HepG2 (cell line): Measurements from ENCODE around the gene CERS4. TPM values are rescaled to one million over a fixed set of nuclear protein-coding genes. Genes with fewer than 3 reads are reported as not detected.

Experiments
- ATRX ChIP-seq: sonication (generic); formaldehyde crosslinking; IDR thresholded peaks from 2 replicates; pipeline ENCODE4 v1.4.0; 2020; ENCODE audit warnings: missing genetic modification reagents, borderline replicate concordance
- BRF2 ChIP-seq: sonication (generic); formaldehyde crosslinking; IDR thresholded peaks from 2 replicates; pipeline ENCODE4 v1.8.1; 2022; ENCODE audit warnings: mild to moderate bottlenecking, missing genetic modification reagents
- CBFB ChIP-seq: sonication (generic); formaldehyde crosslinking; IDR thresholded peaks from 2 replicates; pipeline ENCODE4 v1.4.0; 2020; ENCODE audit warnings: missing genetic modification reagents
- DRAP1 ChIP-seq: IDR thresholded peaks from 2 replicates; pipeline ENCODE4 v1.6.1; 2016; ENCODE audit warnings: missing genetic modification reagents, missing compliant biosample characterization
- EHMT2 ChIP-seq: fragments of 200-600 bp; sonication (generic); IDR thresholded peaks from 2 replicates; pipeline ENCODE4 v1.7.0; 2017; ENCODE audit warnings: antibody characterized with exemption, low read depth, low read length, borderline replicate concordance
- GRHL1 ChIP-seq: sonication (generic); formaldehyde crosslinking; conservative IDR thresholded peaks from 2 replicates; pipeline ENCODE4 v1.8.0; 2022; ENCODE audit warnings: missing genetic modification reagents
- KAT8 ChIP-seq: IDR thresholded peaks from 2 replicates; pipeline ENCODE4 v1.6.1; 2016; ENCODE audit warnings: missing genetic modification reagents, missing compliant biosample characterization
- MAFG ChIP-seq: sonication (generic); formaldehyde crosslinking; IDR thresholded peaks from 2 replicates; pipeline ENCODE4 v1.5.1; 2020; ENCODE audit warnings: mild to moderate bottlenecking, missing genetic modification reagents
- MTF2 ChIP-seq: sonication (generic); formaldehyde crosslinking; IDR thresholded peaks from 2 replicates; pipeline ENCODE4 v1.5.0; 2020; ENCODE audit warnings: missing genetic modification reagents, borderline replicate concordance
- NFE2 ChIP-seq: sonication (generic); formaldehyde crosslinking; IDR thresholded peaks from 2 replicates; pipeline ENCODE4 v1.4.0; 2020; ENCODE audit warnings: missing genetic modification reagents
- PRDM4 ChIP-seq: sonication (generic); formaldehyde crosslinking; IDR thresholded peaks from 2 replicates; pipeline ENCODE4 v1.9.0; 2021; ENCODE audit warnings: missing genetic modification reagents, borderline replicate concordance
- RAD21 ChIP-seq: fragments of 450-650 bp; formaldehyde crosslinking; IDR thresholded peaks from 2 replicates; pipeline ENCODE4 v1.5.0; 2020; ENCODE audit warnings: mild to moderate bottlenecking
- SIN3A ChIP-seq: IDR thresholded peaks from 2 replicates; pipeline ENCODE4 v1.6.1; 2011; ENCODE audit warnings: low read depth, mild to moderate bottlenecking, control low read depth, low read length, borderline replicate concordance
- TRAFD1 ChIP-seq: sonication (generic); formaldehyde crosslinking; IDR thresholded peaks from 2 replicates; pipeline ENCODE4 v1.5.1; 2020; ENCODE audit warnings: missing genetic modification reagents, mild to moderate bottlenecking, borderline replicate concordance
- YY1 ChIP-seq: IDR thresholded peaks from 2 replicates; pipeline ENCODE4 v1.6.1; 2011; ENCODE audit warnings: low read length, low read depth, moderate library complexity, mild to moderate bottlenecking; ENCODE audit not compliant: insufficient read depth, insufficient replicate concordance
- ZFP1 ChIP-seq: IDR thresholded peaks from 2 replicates; pipeline ENCODE4 v1.6.1; 2016
- ZFYVE20 ChIP-seq: sonication (generic); formaldehyde crosslinking; IDR thresholded peaks from 2 replicates; pipeline ENCODE4 v1.8.0; 2023; ENCODE audit warnings: low read depth, mild to moderate bottlenecking, moderate library complexity, missing genetic modification reagents, borderline replicate concordance
- ZNF614 ChIP-seq: IDR thresholded peaks from 2 replicates; pipeline ENCODE4 v1.6.1; 2018; ENCODE audit warnings: missing biosample characterization, missing genetic modification reagents, inconsistent platforms, borderline replicate concordance
- ZSCAN12 ChIP-seq: sonication (generic); formaldehyde crosslinking; IDR thresholded peaks from 2 replicates; pipeline ENCODE4 v1.9.0; 2021; ENCODE audit warnings: mild to moderate bottlenecking, missing genetic modification reagents
- polyA plus RNA-seq, 8 experiments: library from polyadenylated mRNA; depleted of rRNA in 3 of 8; stranded (reverse) in 7 of 8; unstranded in 1 of 8; fragments of >200 nt; fragmentation: Illumina TruSeq in 4 of 8; extraction: Trizol in 4 of 8; gene quantifications; 2 replicates each; pipeline versions ENCODE4 v1.2.1 to v1.2.3, GENCODE V29; 2011 to 2016; ENCODE audit warnings: low read depth in 4 of 8, missing spikeins in 1 of 8, mixed read lengths in 1 of 8; ENCODE audit not compliant: insufficient read depth in 1 of 8
- total RNA-seq, 5 experiments: library from RNA; depleted of rRNA; stranded (reverse); fragments of >200 nt; fragmentation: Illumina TruSeq; extraction: Trizol; gene quantifications; 2 replicates each; pipeline ENCODE4 v1.2.3, GENCODE V29; 2016; ENCODE audit warnings: low read depth in 1 of 5

The CERS4 gene
- total and polyA plus RNA-seq, 2 of the 13 experiments (the other 11 are each of a cell fraction or from before 2014, with no cell fraction given) = 74.7 to 83.5 TPM

GRCh38 chr19:8307965-8308866 is 99.0 kb downstream of the CERS4 start, which contains the start of gene CD320 (continued):
- TF ChIP-seq ZNF614 (CRISPR knock-in tag) (peak; percentile 90), GRHL1 (CRISPR knock-in tag) (no peak), ZFP1 (CRISPR knock-in tag) (no peak), EHMT2 (no peak), KAT8 (CRISPR knock-in tag) (no peak; the same call in none of the 2 replicates), ATRX (CRISPR knock-in tag) (no peak), DRAP1 (peak; percentile 90), ZFYVE20 (CRISPR knock-in tag) (peak; percentile 90; the same call in 1 of the 2 replicates), CBFB (peak; percentile 86; the same call in 1 of the 2 replicates), RAD21 (CRISPR knock-in tag) (no peak; the same call in none of the 2 replicates), PRDM4 (CRISPR knock-in tag) (no peak), MAFG (CRISPR knock-in tag) (no peak), TRAFD1 (CRISPR knock-in tag) (no peak), MTF2 (CRISPR knock-in tag) (no peak), ZSCAN12 (CRISPR knock-in tag) (peak; percentile 97; the same call in 1 of the 2 replicates), SIN3A (peak; percentile 89), NFE2 (no peak), BRF2 (CRISPR knock-in tag) (peak; percentile 90), YY1 (peak; percentile 67)
